Nephron (organoid): ENCODE data around the gene LARP1B.
"Not testable (repeated sequence)": the region's sequence is repeated elsewhere in the genome, so short reads cannot be mapped to it uniquely, and the experiment has no call there.

Experiments
- H3K27ac Mint-ChIP-seq, 3 experiments: 2 replicates each; pipeline ENCODE4 v1.8.0; 2020; ENCODE audit warnings: mixed read lengths in 3 of 3, mild to moderate bottlenecking in 2 of 3, moderate library complexity in 1 of 3
- H3K27me3 Mint-ChIP-seq: 2 replicates; pipeline ENCODE4 v1.8.0; 2021; ENCODE audit warnings: low read depth, mild to moderate bottlenecking, moderate library complexity, mixed read lengths
- H3K36me3 Mint-ChIP-seq: 2 replicates; pipeline ENCODE4 v1.8.0; 2020; ENCODE audit warnings: low read depth, mixed read lengths
- H3K4me1 Mint-ChIP-seq: 2 replicates; pipeline ENCODE4 v1.8.0; 2020; ENCODE audit warnings: mixed read lengths
- H3K4me3 Mint-ChIP-seq, 3 experiments: 2 replicates each; pipeline ENCODE4 v1.8.0; 2020; ENCODE audit warnings: mild to moderate bottlenecking in 3 of 3, mixed read lengths in 3 of 3, moderate library complexity in 2 of 3
- H3K9me3 Mint-ChIP-seq: 2 replicates; pipeline ENCODE4 v1.8.0; 2020; ENCODE audit warnings: mixed read lengths
- CTCF ChIP-seq, 3 experiments: fragments of 200-600 bp; sonication (generic); IDR thresholded peaks; one replicate each; pipeline ENCODE4 v1.5.0; 2021; ENCODE audit warnings: antibody characterized with exemption in 3 of 3; ENCODE audit not compliant: unreplicated experiment in 3 of 3

LARP1B gene

GRCh38 chr4:128135391-128135790 lies 74.3 kb downstream of the LARP1B start:
- Mint-ChIP-seq H3K9me3 (peaks cover 6% of the 10 kb centered on the region), H3K4me3 (no peak overlapping the region), H3K4me1 (no peaks in the 10 kb centered on the region), H3K36me3 (peaks cover 40% of the 10 kb centered on the region), H3K27ac (no peak overlapping the region), H3K27me3 (no peaks in the 10 kb centered on the region)
- no peak for TF ChIP-seq CTCF (IDR thresholded peaks at IDR 0.05; ENCODE audit: unreplicated experiment in 3 of 3)

- TF ChIP-seq CTCF (IDR thresholded peaks at IDR 0.05; ENCODE audit: unreplicated experiment in 3 of 3) = no peak
- H3K9me3 Mint-ChIP-seq = peaks cover 17% of the 10 kb centered on the region
- H3K36me3 Mint-ChIP-seq = peaks cover 50% of the 10 kb centered on the region
- no peaks in the 10 kb centered on the region for H3K4me1 Mint-ChIP-seq
- H3K27ac Mint-ChIP-seq = no peak overlapping the region
- no peak overlapping the region for H3K4me3 Mint-ChIP-seq
- H3K27me3 Mint-ChIP-seq = no peaks in the 10 kb centered on the region
Measured at GRCh38 chr4:128141866-128142265, 80.8 kb downstream of the LARP1B start.

GRCh38 chr4:128145727-128146126 lies 84.6 kb downstream of the LARP1B start:
- H3K4me1 Mint-ChIP-seq = no peaks in the 10 kb centered on the region
- H3K9me3 Mint-ChIP-seq = peaks cover 20% of the 10 kb centered on the region
- no peaks in the 10 kb centered on the region for H3K27me3 Mint-ChIP-seq
- H3K4me3 Mint-ChIP-seq = no peak overlapping the region
- TF ChIP-seq CTCF (IDR thresholded peaks at IDR 0.05; ENCODE audit: unreplicated experiment in 3 of 3) = no peak
- no peak overlapping the region for H3K27ac Mint-ChIP-seq
- H3K36me3 Mint-ChIP-seq = peaks cover 50% of the 10 kb centered on the region

GRCh38 chr4:128153800-128154199 lies 92.7 kb downstream of the LARP1B start:
- Mint-ChIP-seq H3K27ac (peak overlapping the region; percentile 15 to 51 (median 38)), H3K36me3 (peaks cover 54% of the 10 kb centered on the region), H3K9me3 (peaks cover 13% of the 10 kb centered on the region), H3K4me3 (no peak overlapping the region), H3K27me3 (no peaks in the 10 kb centered on the region), H3K4me1 (peaks cover 7% of the 10 kb centered on the region)
- TF ChIP-seq CTCF (IDR thresholded peaks at IDR 0.05; ENCODE audit: unreplicated experiment in 3 of 3) = no peak

GRCh38 chr4:128155231-128155855 lies 94.2 kb downstream of the LARP1B start:
- H3K27ac Mint-ChIP-seq = no peak overlapping the region
- H3K4me3 Mint-ChIP-seq = no peak overlapping the region
- no peaks in the 10 kb centered on the region for H3K27me3 Mint-ChIP-seq
- peaks cover 57% of the 10 kb centered on the region for H3K36me3 Mint-ChIP-seq
- TF ChIP-seq CTCF (IDR thresholded peaks at IDR 0.05; ENCODE audit: unreplicated experiment in 3 of 3) = no peak
- H3K9me3 Mint-ChIP-seq = peaks cover 16% of the 10 kb centered on the region
- H3K4me1 Mint-ChIP-seq = peaks cover 7% of the 10 kb centered on the region

GRCh38 chr4:128155874-128156456 lies 94.9 kb downstream of the LARP1B start:
- Mint-ChIP-seq H3K27ac (no peak overlapping the region), H3K9me3 (peaks cover 16% of the 10 kb centered on the region), H3K36me3 (peaks cover 57% of the 10 kb centered on the region), H3K4me1 (peaks cover 7% of the 10 kb centered on the region), H3K4me3 (no peak overlapping the region), H3K27me3 (no peaks in the 10 kb centered on the region)
- no peak for TF ChIP-seq CTCF (IDR thresholded peaks at IDR 0.05; ENCODE audit: unreplicated experiment in 3 of 3)

- Mint-ChIP-seq H3K36me3 (peaks cover 54% of the 10 kb centered on the region), H3K9me3 (peaks cover 16% of the 10 kb centered on the region)
- not testable (repeated sequence) for H3K27ac Mint-ChIP-seq, H3K4me1 Mint-ChIP-seq, H3K4me3 Mint-ChIP-seq, H3K27me3 Mint-ChIP-seq
Measured at GRCh38 chr4:128156472-128156871, 95.4 kb downstream of the LARP1B start.
